HG03159 (cell line): ENCODE data around the gene EXOSC2.

ENCODE experiments used
- ATAC-seq: cut with Tn5 transposase; IDR thresholded peaks from one replicate; pipeline ENCODE4 v1.9.1; 2021; ENCODE audit warnings: mild to moderate bottlenecking, moderate library complexity; ENCODE audit not compliant: unreplicated experiment

The EXOSC2 gene

GRCh38 chr9:130693101-130693425 lies 517 bp upstream of the EXOSC2 start:
- peak; percentile 6 for ATAC-seq

DNA sequence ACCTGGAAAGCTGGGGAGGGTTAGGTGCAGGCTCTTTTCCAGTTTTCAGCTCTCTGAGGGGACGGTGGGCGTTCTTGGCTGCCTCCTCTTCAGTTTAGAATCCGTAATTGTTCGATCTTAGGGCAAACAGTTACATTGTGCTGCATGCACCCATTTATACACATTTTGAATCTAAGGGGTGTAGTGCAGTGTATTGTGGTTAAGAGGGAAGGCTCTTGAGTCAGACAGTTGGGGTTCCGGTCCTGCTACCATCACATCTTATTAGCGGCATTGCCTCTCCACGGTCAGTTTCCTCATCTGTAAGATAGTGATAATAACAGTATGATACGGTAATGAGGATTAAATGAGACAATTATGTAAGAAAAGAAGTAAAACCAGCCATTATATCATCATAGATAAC lies 625 bp downstream of the EXOSC2 start:
- ATAC-seq = no peak

- ATAC-seq = no peak
Measured at GRCh38 chr9:130696139-130696650, 2.6 kb downstream of the EXOSC2 start.

DNA sequence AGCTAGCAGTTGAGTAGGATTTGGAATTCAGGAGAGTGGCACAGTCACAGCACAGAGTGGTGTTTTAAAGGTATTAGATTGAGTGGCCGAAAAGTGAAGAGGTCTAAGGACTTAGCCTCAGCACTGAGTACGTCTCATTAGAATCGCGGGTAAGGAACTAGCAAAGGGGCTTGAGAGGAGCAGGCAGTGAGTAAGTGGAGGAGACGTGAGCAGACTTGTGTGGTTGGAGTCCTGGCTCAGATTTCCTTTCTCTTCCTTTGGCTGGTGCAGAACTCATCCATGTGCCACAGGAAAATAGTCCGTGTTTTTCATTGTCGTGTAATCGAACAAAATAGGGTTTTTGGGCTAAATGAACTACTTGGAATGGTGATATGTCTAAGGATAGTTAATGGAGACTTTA lies 3.4 kb downstream of the EXOSC2 start:
- no peak for ATAC-seq

GRCh38 chr9:130698514-130698913 lies 4.9 kb downstream of the EXOSC2 start:
- ATAC-seq = no peak

DNA sequence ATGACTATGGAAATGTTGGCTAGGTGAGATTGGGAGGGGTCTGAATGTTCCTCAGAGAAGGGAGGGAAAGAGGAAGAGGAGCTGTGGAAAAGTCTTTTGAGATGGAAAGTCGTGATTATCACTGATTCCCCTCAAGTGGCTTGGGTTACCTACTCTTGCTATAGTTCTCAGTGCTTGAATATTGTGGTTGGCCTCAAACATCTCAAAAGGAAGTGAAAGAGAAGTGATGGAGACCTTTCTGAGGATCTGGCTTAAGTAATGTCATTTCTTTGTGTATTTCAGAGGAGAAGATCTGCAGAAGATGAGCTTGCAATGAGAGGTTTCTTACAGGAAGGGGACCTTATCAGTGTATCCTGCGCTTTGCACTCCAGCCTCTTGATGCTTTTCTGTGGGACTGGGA lies 5.5 kb downstream of the EXOSC2 start:
- no peak for ATAC-seq

- no peak for ATAC-seq
Measured at GRCh38 chr9:130701059-130702022, 7.8 kb downstream of the EXOSC2 start.

DNA sequence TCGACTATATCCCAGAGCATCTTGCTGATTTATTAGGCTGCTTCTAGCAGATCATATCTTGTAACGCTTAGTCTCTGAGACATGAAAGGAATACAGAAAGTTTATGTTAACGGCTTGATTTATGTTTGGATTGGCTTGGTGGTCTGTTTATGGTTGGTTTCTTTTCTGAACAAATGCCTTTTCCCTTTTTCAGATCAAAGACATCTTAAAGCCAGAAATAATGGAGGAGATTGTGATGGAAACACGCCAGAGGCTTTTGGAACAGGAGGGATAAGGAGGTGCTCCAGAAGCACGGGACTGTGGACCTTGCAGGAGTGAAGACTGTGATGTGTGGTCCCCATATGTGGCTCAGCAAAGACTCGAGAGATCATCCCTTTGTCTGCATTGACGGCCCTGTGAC lies 9.9 kb downstream of the EXOSC2 start:
- ATAC-seq = no peak

DNA sequence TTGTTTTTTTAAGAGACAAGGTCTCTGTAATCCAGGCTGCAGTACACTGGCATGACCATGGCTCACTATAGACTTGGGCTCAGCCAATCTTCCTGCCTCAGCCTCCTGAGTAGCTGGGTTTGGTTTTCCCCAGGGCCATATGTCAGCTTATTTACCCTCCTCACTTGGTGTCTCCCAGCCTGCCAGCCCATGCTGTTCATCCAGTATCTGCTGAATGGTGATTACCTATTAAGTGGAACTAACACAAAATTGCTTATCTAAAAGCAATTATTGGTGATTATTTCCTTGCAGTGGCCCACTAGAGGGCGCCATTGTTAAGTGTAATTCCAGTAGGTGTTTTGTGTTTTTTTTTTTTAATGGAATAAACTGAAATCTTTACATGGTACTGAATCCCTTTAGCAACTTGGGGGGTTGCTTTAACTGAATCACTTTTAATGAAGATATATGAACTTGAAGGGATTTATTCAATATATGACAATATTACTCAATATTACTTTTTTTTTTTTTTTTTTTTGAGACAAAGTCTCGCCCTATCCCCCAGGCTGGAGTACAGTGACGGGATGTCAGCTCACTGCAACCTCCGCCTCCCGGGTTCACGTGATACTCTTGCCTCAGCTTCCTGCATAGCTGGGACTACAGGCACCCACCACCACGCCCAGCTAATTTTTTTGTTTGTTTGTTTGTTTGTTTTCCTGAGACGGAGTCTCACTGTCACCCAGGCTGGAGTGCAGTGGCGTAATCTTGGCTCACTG lies 13.8 kb downstream of the EXOSC2 start:
- no peak for ATAC-seq

DNA sequence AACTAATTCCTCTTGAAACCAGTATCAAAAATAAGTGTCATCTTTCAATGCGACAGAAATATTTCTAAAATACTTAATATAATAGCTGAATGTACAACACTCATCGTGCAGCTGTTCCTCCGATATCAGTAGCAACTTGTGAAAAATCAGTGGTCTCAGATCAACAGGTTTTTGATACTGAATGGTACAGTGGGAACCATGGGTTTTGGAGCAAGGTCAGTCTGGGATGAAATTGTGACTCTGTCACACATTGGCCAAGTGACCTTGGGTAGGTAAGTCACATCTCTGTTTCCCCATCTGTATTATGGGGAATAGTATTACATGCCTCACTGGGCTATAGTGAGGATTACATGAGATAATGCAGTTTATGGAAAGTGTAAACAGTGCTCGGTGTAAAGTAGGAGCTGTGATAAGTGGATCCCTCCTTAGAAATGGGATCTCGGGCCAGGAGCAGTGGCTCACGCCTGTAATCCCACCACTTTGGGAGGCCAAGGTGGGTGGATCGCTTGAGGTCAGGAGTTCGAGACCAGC lies 17.3 kb downstream of the EXOSC2 start:
- no peak for ATAC-seq

DNA sequence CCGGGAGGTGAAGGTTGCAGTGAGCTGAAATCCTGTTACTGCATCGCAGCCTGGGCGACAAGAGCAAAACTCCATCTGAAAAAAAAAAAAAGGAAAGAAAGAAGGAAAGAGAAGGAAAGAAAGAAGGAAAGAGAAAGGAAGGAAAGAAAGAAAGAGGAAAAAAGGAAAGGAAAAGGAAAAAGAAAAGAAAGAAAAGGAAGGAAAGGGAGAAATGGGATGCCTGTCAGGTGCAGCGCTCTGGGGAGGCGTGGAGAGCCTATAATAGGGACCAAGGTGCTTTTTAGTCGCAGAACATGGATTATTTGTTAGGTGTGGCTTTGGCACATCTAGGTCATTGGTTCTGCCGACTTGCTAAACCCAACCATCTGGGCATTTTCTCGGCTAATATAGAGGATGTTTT lies 17.9 kb downstream of the EXOSC2 start:
- no peak for ATAC-seq

GRCh38 chr9:130712564-130713285 lies 19.1 kb downstream of the EXOSC2 start:
- ATAC-seq = peak; percentile 98

DNA sequence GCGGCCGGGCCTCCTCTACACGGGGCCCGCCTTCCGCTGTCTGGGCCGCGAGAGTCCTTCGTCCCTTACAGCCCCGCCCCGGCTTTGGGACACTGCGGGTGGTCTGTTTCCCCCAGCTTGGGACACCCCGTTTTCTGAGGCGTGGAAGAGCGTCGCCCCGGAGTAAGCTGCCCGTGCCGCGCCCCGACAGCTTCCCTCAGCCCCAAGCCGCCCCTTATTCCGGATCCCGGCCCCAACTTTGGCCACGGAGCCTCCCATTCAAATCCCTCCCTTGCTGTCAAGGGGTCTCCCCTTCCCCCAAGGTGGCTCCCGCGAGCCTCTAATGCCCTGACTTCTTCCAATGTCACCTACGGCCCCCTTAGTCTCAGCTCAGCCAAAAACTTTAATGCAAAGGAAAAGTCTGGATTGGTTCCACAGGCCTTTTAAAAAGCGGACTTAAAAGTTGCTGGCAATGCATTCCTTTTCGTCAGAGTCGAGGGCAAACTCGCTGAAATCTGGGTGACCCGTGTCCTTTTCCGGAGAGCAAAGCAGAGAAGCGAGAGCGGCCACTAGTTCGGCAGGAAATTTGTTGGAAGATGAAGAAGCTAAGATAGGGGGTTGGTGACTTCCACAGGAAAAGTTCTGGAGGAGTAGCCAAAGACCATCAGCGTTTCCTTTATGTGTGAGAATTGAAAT lies 19.8 kb downstream of the EXOSC2 start:
- no peak for ATAC-seq

- no peak for ATAC-seq
Measured at GRCh38 chr9:130714586-130715110, 21.1 kb downstream of the EXOSC2 start.

DNA sequence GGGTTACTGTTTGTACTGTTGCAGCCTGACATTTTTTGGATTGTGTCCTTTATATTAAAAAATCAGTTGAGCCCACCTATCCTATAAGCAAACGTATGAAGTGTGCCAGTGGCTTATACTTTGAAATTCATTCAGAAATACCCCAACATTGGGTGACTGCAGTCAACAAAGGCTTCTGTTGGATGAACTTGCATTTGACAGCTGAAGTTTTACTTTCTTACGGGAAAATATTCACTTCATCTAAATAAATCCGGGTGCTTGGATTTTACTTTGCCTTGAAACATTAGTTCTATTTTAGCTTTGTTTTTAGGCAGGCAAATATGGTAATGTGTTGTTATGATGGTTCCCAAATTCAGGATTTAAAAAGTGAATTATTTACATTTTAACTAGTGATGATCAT lies 21.7 kb downstream of the EXOSC2 start:
- no peak for ATAC-seq

- no peak for ATAC-seq
Measured at GRCh38 chr9:130718562-130718961, 25.0 kb downstream of the EXOSC2 start.

DNA sequence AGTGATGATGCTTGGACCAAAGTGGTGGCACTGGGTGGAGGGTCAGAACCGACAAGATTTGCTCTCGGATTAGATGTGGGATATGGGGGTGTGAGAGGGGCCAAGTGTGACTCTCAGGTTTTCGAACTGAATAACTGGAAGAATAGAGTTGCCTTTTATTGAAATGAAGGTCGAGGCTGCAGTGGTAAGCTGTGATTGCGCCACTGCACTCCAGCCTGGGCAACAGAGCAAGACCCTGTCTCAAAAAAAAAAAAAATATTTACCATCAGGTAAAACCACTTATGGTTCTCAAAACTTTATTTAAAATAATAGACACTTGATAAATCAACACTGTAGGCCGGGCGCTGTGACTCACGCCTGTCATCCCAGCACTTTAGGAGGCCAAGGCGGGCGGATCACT lies 27.2 kb downstream of the EXOSC2 start:
- ATAC-seq = no peak

- ATAC-seq = no peak
Measured at GRCh38 chr9:130728721-130729120, 35.1 kb downstream of the EXOSC2 start.

DNA sequence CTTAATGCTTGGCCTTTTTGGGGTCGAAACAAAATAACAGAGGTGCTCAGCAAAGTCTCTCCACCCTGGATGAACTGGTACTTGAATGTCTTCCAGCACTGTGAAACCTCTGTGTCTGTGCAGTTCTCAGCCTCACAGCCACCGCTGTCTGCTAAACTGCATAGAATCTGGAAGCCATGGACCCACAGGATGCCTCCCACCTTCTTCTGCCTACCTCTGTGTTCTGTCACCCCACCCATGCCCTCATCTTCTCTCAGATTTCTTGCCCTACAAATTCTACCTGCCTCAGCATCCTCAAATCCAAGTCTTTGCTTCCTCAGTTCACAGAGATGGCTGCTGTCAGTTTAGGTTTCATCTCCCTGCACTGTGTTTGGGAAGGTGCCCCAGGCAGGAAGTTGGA lies 35.6 kb downstream of the EXOSC2 start:
- no peak for ATAC-seq

DNA sequence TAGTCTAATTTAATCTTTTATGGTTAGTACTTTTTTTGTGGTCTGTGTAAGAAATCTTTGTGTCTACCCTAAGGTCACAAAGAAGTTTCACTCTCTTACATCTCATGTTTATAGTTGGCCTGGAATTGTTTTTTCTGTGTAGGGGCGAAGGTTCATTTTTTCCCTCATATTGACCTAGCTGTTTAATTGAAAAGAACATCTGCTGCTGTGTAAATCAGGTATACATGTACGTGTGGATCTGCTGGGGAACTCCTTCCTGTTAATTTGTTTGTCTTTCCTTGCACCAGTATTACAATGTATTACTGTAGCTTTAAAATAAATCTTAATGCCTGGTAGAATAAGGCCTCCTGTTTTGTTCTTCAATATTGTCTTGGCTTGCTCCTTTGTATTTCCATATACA lies 37.8 kb downstream of the EXOSC2 start:
- no peak for ATAC-seq
